Neural cell (in vitro differentiated cells): ENCODE results near the gene CMTM8.

Source experiments
- EZH2 ChIP-seq: fragments of 200-600, 300-800 bp; shearing (Covaris generic), sonication (generic); IDR thresholded peaks from 2 replicates; pipeline ENCODE4 v1.6.1; 2014; ENCODE audit warnings: antibody characterized with exemption, low read length, borderline replicate concordance, mild to moderate bottlenecking; ENCODE audit not compliant: insufficient read depth, poor library complexity, severe bottlenecking
- MXI1 ChIP-seq: fragments of 450-650 bp; conservative IDR thresholded peaks from 2 replicates; pipeline ENCODE4 v1.6.1; 2014; ENCODE audit warnings: antibody characterized with exemption, mild to moderate bottlenecking; ENCODE audit not compliant: poor library complexity, severe bottlenecking
- POLR2AphosphoS5 ChIP-seq: IDR thresholded peaks from 2 replicates; pipeline ENCODE4 v1.6.1; 2012
- SMC3 ChIP-seq: fragments of 450-650 bp; conservative IDR thresholded peaks from 2 replicates; pipeline ENCODE4 v1.6.1; 2014; ENCODE audit warnings: antibody characterized with exemption, mild to moderate bottlenecking, moderate library complexity; ENCODE audit not compliant: poor library complexity
- TF ChIP-seq, protein P1 (sequence below): fragments of 450-650 bp; IDR thresholded peaks from 2 replicates; pipeline ENCODE4 v1.5.1; 2014; ENCODE audit warnings: antibody characterized with exemption, mild to moderate bottlenecking, moderate library complexity; ENCODE audit not compliant: poor library complexity, severe bottlenecking

DNA sequence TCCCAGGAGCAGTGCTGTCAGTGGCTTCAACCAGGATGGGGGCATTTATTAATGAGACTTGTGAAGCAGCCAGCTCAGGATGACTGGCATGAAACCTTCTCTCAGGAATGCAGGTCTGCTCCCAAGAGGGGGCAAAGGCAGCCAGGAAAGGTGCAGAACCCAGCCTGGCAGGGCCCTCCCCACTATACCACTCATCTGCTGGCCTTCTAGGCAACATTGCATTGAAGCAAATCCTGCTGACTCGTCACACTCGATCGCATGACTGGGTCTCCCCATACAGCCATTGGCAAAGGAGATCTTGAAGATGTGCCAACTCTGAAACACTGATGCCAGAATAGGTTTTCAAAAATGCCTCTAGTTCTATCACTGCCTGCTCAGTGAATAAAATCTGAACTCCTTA lies 87.4 kb downstream of the CMTM8 start:
- TF ChIP-seq, protein P1, sequence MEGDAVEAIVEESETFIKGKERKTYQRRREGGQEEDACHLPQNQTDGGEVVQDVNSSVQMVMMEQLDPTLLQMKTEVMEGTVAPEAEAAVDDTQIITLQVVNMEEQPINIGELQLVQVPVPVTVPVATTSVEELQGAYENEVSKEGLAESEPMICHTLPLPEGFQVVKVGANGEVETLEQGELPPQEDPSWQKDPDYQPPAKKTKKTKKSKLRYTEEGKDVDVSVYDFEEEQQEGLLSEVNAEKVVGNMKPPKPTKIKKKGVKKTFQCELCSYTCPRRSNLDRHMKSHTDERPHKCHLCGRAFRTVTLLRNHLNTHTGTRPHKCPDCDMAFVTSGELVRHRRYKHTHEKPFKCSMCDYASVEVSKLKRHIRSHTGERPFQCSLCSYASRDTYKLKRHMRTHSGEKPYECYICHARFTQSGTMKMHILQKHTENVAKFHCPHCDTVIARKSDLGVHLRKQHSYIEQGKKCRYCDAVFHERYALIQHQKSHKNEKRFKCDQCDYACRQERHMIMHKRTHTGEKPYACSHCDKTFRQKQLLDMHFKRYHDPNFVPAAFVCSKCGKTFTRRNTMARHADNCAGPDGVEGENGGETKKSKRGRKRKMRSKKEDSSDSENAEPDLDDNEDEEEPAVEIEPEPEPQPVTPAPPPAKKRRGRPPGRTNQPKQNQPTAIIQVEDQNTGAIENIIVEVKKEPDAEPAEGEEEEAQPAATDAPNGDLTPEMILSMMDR = no peak
- TF ChIP-seq SMC3 (no peak), EZH2 (no peak), MXI1 (no peak), POLR2AphosphoS5 (no peak)
